GM21390 (cell line): ENCODE measurements around the gene DENND2C.

Source experiments
- ATAC-seq: cut with Tn5 transposase; IDR thresholded peaks from one replicate; pipeline ENCODE4 v1.9.1; 2021; ENCODE audit not compliant: unreplicated experiment

Gene DENND2C, protein sequence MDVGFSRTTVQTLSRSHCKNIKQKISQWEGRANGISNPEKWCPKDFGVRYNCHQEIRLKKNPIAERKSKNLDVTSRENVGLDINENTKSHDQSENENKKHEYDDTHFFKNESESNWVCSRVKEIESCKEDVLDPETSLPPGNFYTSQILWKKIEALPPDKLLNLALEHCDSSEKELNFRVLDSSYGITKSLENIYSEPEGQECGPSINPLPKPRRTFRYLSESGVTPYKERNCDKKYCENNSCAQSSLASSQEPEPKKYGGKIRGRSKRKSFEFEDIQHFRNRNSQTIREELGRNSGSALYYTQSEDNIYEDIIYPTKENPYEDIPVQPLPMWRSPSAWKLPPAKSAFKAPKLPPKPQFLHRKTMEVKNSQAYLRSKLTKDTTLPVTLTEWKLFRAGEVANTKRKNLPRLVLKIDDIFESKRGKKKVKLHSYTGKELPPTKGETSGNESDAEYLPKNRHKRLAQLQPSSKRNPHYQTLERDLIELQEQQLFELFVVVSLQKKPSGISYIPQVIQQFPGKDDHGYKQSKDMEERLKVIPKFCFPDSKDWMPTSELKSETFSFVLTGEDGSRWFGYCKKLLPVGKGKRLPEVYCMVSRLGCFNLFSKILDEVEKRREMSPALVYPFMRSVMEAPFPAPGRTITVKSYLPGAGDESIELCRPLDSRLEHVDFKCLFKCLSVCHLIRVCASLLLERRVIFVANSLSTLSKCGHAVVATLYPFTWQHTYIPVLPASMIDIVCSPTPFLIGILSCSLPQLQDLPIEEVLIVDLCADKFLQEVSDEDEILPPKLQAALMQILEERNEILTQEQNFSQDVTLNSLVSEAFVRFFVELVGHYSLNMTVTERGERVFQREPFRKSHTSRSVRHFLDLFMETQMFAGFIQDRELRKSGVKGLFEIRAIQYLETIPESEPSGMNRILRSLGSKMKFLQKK

DNA sequence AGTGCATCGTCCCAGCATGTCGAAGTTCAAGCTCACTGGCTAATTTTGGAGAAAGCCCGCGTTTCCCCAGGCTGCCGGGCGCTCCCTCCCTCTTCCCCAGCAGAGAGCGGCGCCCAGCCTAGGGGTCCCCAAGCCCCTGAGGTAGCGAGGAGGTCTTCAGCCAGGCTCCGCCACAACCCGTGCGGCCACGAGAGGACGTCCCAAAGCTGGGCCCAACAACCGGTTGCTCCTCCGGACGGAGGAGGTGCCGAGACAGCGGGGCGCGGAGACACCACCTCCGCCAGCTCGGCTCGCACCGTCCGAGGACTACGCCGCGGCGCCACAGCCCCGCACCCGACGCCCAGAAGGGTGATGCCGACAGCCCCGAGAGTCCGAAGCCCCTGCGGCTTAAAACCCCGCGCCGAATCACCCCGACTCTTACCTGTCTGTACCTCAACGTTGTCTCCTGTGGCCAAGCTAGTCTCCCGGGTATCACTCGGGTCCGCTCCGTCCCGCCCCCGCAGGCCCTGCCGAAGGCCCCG, at the start of gene DENND2C:
DENND2C (minus strand) TSS at position 488 of the 521 bp plus-strand sequence. CDS start 44,065 bp downstream, outside the sequence.
- ATAC-seq = peak; percentile 60

- no peak for ATAC-seq
These were observed 49.6 kb upstream of the DENND2C start for GRCh38 chr1:114719424-114719787.

DNA sequence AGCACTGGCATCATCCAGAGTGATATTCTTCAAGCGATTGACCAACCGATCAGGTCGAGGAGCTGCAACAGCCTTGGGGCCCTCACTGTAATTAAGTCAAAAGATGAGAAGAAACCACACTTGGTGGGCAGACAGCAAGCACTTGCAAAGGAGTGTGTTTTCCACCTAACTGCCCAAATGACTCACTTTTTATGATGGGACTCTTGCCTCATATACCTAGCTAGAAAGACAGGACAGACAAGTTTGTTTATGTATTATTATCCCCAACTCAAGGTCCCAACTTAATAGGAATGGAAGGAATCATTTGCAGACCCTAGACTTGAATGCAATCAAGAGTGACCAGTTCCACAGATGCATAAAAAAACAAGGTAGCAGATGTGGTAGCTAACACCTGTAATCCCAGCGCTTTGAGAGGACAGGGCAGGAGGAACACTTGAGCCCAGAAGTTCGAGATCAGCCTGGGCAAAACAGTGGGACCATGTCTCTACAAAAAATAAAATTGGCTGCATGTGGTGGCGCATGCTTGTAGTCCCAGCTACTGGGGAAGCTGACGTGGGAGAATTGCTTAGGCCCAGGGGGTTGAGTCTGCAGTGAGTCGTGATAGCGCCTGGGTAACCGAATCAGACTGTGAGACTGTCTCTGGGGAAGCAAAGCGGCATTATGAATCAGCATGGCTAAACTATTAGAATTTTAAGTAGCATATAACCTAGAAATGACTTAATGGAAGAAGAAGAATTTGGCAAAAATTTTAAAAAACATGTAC, 49.0 kb upstream of the DENND2C start:
- no peak for ATAC-seq

- peak; percentile 97 for ATAC-seq
These were observed 46.7 kb upstream of the DENND2C start, which contains the start of gene NRAS for GRCh38 chr1:114716304-114717170. TSS of gene NRAS (minus strand) at chr1:114716771. CDS start at chr1:114716160, 611 bp downstream.

- ATAC-seq = no peak
These were observed 46.1 kb upstream of the DENND2C start for GRCh38 chr1:114715952-114716303.

DNA sequence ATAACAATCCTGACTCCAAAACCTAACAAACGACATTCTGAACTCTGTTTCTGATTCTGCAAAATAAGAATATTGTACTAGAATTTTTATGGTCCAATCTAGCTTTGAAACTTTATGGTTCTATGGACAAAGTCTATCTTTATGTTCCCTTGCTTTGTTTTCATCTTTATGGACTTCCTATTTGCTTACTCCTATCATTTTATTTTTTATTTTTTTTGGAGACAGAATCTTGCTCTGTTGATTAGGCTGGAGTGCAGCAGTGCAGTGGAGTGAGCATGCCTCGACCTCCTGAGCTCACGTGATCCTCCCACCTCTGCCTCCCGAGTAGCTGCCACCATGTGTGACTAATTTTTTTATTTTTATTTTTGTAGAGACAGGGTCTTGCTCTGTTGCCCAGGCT, 43.1 kb upstream of the DENND2C start:
- no peak for ATAC-seq

DNA sequence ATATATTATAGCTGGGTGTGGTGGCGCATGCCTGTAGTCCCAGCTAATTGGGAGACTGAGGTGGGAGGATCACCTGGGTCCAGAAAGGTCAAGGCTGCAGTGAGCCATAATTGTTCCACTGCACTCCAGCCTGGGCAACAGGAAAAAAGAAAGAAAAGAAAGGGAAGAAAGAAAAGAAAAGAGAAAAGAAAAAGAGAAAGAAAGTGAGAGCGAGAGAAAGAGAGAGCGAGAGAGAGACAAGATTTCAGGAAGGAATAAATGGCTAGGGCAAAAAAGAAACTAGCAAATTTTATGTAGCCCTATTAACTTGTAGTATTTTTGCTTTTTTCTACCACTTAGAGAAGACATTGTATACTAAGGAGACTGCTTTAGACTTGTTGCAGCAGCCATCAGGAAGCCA, 40.5 kb upstream of the DENND2C start:
- no peak for ATAC-seq

DNA sequence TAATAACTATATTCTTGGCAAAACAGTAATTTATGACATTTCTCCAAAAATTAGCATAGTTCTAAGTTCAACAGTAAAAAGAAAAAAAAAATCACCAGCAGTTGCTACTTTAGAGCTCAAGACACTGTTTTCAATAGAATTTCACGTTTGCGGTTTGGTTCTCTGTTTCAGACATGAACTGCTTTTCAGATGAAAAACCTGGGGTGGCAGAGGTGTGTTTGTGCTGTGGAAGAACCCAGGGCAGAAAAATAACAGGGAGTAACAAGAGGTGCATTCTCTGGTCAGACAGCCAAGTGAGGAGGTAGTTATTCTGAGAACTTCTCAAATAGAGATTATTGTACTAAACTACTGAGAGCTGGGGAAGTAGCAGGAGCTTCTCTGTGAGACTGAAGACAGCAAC, 37.8 kb upstream of the DENND2C start:
- no peak for ATAC-seq

DNA sequence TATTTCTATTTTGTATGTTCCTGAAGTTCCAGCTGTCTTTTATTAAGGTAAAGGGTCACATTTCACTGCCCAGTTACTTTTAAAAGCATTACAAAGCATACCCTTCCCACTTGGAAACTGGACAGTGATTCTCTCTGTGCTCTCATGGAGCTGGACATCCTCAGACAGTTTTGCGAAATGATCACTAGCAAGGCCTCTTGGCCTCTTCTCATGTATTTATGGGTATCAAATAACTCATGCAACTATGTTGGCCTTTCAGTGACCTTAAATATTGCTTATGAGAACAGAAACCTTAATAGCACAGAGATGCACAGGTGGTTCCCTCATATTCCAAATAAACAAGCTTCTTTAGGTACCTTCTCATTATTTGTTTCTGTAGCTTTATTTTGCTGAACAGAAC, 33.4 kb upstream of the DENND2C start:
- no peak for ATAC-seq

- ATAC-seq = no peak
These were observed 32.9 kb upstream of the DENND2C start for GRCh38 chr1:114702737-114703136.

GRCh38 chr1:114701931-114702330, 32.1 kb upstream of the DENND2C start:
- no peak for ATAC-seq

DNA sequence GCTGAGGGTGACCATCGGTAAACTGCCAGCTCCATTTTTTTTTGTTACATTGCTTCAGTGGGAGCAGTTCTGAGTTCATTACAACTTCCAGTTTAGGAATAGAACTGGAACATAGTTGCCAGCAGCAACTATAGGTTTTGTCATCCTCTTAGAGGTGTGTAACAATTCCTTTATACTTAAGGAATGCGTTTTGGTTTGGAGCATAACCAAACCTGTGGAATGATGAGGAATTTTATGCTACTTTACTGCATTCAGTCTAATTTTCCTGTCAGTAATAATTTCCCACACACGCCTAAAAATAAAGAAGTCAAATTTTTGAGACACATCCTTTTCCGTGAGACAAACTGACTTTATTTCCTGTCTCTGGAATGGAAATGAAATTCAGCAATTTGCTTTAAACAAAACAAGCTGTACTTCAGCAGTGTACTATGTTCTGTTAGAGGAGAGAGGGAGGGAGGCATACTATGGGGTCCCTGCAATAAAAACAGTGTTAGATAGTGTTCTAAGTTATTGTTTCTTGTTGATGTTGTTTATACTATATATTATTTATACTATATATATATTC, 30.3 kb upstream of the DENND2C start:
- no peak for ATAC-seq

DNA sequence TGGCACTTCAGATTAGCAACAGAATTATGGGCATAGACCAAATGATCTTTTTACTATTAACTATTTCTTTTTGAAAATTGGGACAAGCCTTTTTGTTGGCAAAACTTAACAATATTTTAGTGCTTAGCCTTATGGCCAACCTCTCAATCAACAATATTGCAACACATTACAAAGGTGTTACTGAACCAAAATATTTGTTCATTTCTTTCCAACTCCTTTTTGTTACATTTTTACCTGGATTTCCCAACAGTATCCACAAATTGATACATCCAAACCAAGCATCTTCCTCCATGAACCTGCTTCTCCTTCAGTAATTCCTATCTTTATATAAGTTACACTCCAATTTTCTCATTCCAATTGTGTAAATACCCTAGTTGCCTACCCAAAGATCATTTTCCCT, 27.0 kb upstream of the DENND2C start:
- ATAC-seq = no peak

DNA sequence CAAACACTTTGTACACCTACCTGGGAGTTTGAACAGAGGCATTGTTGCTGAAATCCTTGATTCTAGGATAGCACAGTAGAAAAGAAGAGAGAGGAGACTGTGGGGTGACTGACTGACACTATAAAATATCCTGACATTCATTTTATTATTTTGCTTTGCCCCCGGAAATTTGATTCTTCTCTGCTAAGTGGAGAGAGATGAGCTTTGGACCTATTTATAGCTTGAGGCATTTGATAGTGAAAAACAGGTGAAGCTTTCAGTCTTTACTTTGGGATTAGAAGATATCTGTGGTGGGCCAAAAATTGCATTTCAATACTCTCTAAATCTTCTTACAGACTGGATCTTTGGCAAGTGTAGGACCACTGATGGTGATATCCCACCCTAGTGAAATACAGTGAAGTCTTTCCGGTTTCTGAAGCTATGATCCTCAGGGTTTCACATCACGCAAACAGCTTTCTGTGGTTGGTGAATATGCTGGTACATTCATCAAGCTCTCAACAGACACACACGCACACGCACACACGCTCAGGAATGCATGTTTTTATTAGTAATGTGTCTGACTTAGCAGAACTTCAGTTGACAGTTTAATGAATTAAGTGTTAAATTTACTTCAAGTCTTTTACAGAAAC, 25.7 kb upstream of the DENND2C start, which contains the start of gene AMPD1:
AMPD1 (minus strand) TSS at position 117 of the 629 bp plus-strand sequence; CDS start at position 42, 75 bp downstream.
- ATAC-seq = no peak

GRCh38 chr1:114694540-114695310, 24.9 kb upstream of the DENND2C start:
- ATAC-seq = no peak

GRCh38 chr1:114692947-114693346, 23.1 kb upstream of the DENND2C start:
- ATAC-seq = no peak

- no peak for ATAC-seq
These were observed 21.2 kb upstream of the DENND2C start for GRCh38 chr1:114691061-114691460.

DNA sequence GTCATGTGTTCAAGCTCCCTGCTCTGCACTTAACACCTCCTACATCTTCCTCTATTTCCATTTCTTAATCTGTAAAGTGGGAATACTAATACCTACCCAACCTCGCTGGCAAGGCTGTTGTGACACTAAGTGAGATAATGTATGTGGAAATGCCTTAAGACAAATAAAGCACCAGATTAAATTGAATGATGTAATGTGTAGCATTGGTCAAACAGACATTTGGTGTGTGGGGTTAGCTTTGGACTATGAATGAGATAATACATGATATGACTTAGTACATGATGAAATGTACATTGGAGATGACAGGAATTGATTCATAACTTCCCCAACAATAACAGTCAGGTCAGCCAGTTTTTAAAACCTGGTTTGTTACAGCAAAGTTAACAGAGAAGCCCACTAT, 20.3 kb upstream of the DENND2C start:
- no peak for ATAC-seq
